ENCODE data around the gene CEACAM3.
A peak's percentile ranks its signal among the peaks of the same experiment; 100 is the strongest.

Gene CEACAM3

GRCh38 chr19:41785653-41786052 is 10.7 kb upstream of the CEACAM3 start (continued):
- TF ChIP-seq ZNF600 (tag by site-specific recombination; IDR thresholded peaks at IDR 0.05) (peak; percentile 77), KLF17 (tag by site-specific recombination; IDR thresholded peaks at IDR 0.05) (no peak), ZNF501 (tag by site-specific recombination; IDR thresholded peaks at IDR 0.05) (no peak), ZBTB48 (tag by site-specific recombination; IDR thresholded peaks at IDR 0.05) (no peak), ZNF274 (IDR thresholded peaks at IDR 0.05; ENCODE audit: low read length) (no peak), ZNF274 (tag by site-specific recombination; IDR thresholded peaks at IDR 0.05; ENCODE audit: borderline replicate concordance) (no peak), ZNF768 (tag by site-specific recombination; IDR thresholded peaks at IDR 0.05) (no peak), KLF9 (tag by site-specific recombination; IDR thresholded peaks at IDR 0.05; ENCODE audit: low read depth) (no peak), GLI2 (tag by site-specific recombination; IDR thresholded peaks at IDR 0.05; ENCODE audit: borderline replicate concordance, low read depth) (no peak), ZNF433 (tag by site-specific recombination; IDR thresholded peaks at IDR 0.05; ENCODE audit: low read depth) (no peak), HOXA7 (CRISPR knock-in tag; IDR thresholded peaks at IDR 0.05; ENCODE audit: borderline replicate concordance) (no peak), EGR2 (tag by site-specific recombination; IDR thresholded peaks at IDR 0.05; ENCODE audit: low read depth) (peak; percentile 76), KLF8 (tag by site-specific recombination; IDR thresholded peaks at IDR 0.05) (0 out of 2 replicates have a peak, but pooled peaks have one; percentile 19), ZNF660 (tag by site-specific recombination; IDR thresholded peaks at IDR 0.05) (peak; percentile 90), ZNF391 (tag by site-specific recombination; IDR thresholded peaks at IDR 0.05; ENCODE audit: borderline replicate concordance, low read depth) (no peak), ZNF514 (tag by site-specific recombination; IDR thresholded peaks at IDR 0.05) (no peak), ZNF791 (tag by site-specific recombination; IDR thresholded peaks at IDR 0.05) (no peak), WT1 (tag by site-specific recombination; IDR thresholded peaks at IDR 0.05) (no peak), ZNF280D (tag by site-specific recombination; IDR thresholded peaks at IDR 0.05) (no peak), HOXD13 (CRISPR knock-in tag; IDR thresholded peaks at IDR 0.05; ENCODE audit: borderline replicate concordance) (no peak), ZNF350 (tag by site-specific recombination; IDR thresholded peaks at IDR 0.05) (no peak), ZFHX2 (tag by site-specific recombination; conservative IDR thresholded peaks at IDR 0.05) (peak; percentile 84), ZBTB21 (tag by site-specific recombination; IDR thresholded peaks at IDR 0.05) (peak; percentile 46; the same call in 1 of the 2 replicates), ZNF221 (tag by site-specific recombination; IDR thresholded peaks at IDR 0.05; ENCODE audit: borderline replicate concordance) (no peak), ZNF629 (tag by site-specific recombination; IDR thresholded peaks at IDR 0.05) (peak; percentile 66; the same call in 1 of the 2 replicates), ZFP3 (tag by site-specific recombination; IDR thresholded peaks at IDR 0.05; ENCODE audit: low read depth) (peak; percentile 45; the same call in 1 of the 2 replicates), GLIS2 (tag by site-specific recombination; IDR thresholded peaks at IDR 0.05) (no peak), GFI1B (tag by site-specific recombination; IDR thresholded peaks at IDR 0.05) (no peak), ZNF175 (tag by site-specific recombination; IDR thresholded peaks at IDR 0.05) (no peak), ZNF416 (tag by site-specific recombination; IDR thresholded peaks at IDR 0.05) (no peak), ZNF654 (tag by site-specific recombination; IDR thresholded peaks at IDR 0.05; ENCODE audit: low read depth) (peak; percentile 95)
- TF ChIP-seq, protein P1, sequence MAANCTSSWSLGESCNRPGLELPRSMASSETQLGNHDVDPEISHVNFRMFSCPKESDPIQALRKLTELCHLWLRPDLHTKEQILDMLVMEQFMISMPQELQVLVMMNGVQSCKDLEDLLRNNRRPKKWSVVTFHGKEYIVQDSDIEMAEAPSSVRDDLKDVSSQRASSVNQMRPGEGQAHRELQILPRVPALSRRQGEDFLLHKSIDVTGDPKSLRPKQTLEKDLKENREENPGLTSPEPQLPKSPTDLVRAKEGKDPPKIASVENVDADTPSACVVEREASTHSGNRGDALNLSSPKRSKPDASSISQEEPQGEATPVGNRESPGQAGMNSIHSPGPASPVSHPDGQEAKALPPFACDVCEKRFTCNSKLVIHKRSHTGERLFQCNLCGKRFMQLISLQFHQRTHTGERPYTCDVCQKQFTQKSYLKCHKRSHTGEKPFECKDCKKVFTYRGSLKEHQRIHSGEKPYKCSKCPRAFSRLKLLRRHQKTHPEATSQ (tag by site-specific recombination; IDR thresholded peaks at IDR 0.05) = no peak
- TF ChIP-seq, protein P2, sequence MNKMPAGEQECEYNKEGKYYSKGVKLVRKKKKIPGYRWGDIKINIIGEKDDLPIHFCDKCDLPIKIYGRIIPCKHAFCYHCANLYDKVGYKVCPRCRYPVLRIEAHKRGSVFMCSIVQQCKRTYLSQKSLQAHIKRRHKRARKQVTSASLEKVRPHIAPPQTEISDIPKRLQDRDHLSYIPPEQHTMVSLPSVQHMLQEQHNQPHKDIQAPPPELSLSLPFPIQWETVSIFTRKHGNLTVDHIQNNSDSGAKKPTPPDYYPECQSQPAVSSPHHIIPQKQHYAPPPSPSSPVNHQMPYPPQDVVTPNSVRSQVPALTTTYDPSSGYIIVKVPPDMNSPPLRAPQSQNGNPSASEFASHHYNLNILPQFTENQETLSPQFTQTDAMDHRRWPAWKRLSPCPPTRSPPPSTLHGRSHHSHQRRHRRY (tag by site-specific recombination; IDR thresholded peaks at IDR 0.05) = no peak
- TF ChIP-seq, protein P3, sequence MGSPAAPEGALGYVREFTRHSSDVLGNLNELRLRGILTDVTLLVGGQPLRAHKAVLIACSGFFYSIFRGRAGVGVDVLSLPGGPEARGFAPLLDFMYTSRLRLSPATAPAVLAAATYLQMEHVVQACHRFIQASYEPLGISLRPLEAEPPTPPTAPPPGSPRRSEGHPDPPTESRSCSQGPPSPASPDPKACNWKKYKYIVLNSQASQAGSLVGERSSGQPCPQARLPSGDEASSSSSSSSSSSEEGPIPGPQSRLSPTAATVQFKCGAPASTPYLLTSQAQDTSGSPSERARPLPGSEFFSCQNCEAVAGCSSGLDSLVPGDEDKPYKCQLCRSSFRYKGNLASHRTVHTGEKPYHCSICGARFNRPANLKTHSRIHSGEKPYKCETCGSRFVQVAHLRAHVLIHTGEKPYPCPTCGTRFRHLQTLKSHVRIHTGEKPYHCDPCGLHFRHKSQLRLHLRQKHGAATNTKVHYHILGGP (tag by site-specific recombination; IDR thresholded peaks at IDR 0.05) = no peak
